Right lobe of liver (tissue), 6 donors: ENCODE results near the gene ITPK1. TPM values are rescaled to one million over a fixed set of nuclear protein-coding genes. Genes with fewer than 3 reads are reported as not detected.
"Not testable (repeated sequence)": the region's sequence is repeated elsewhere in the genome, so short reads cannot be mapped to it uniquely, and the experiment has no call there.

Source experiments
- ATAC-seq, 4 donors: fragments of 200-7000 bp; cut with Tn5 transposase; one replicate each; pipeline ENCODE4 v1.9.1; 2020; ENCODE audit warnings: mild to moderate bottlenecking in 4 of 4, moderate library complexity in 4 of 4
- DNase-seq, 3 donors: peaks; one replicate each; pipeline ENCODE4 v3.0.0-alpha.2; 2020
- H3K27ac ChIP-seq, 3 donors: fragments of 200-600 bp; one replicate each; pipeline ENCODE4 v1.8.0; 2022
- H3K27me3 ChIP-seq, 2 donors: fragments of 200-600 bp; one replicate each; pipeline ENCODE4 v1.8.0; 2022
- H3K36me3 ChIP-seq, 4 donors: fragments of 200-600 bp; sonication (generic) in 1 of 4; one replicate each; pipeline versions ENCODE4 v1.5.1 to v1.8.0; 2017 to 2022; ENCODE audit warnings: control low read depth in 1 of 4
- H3K4me1 ChIP-seq, 4 donors: fragments of 200-600 bp; sonication (generic) in 1 of 4; one replicate each; pipeline versions ENCODE4 v1.5.1 to v1.8.0; 2017 to 2022; ENCODE audit warnings: control low read depth in 1 of 4
- H3K4me3 ChIP-seq, 3 donors: fragments of 200-600 bp; one replicate each; pipeline ENCODE4 v1.8.0; 2022
- H3K9me3 ChIP-seq, 4 donors: fragments of 200-600 bp; sonication (generic) in 1 of 4; one replicate each; pipeline versions ENCODE4 v1.5.1 to v1.8.0; 2017 to 2022; ENCODE audit warnings: control low read depth in 1 of 4
- CTCF ChIP-seq, 4 donors: fragments of 200-600 bp in 3 of 4; fragments of 450-650 bp in 1 of 4; IDR thresholded peaks; one replicate each; pipeline versions ENCODE4 v1.5.1 to v1.8.0; 2016 to 2022; ENCODE audit warnings: antibody characterized with exemption in 4 of 4, mild to moderate bottlenecking in 2 of 4
- POLR2A ChIP-seq: fragments of 450-650 bp; IDR thresholded peaks from one replicate; pipeline ENCODE4 v1.6.1; 2017; ENCODE audit warnings: antibody characterized with exemption, mild to moderate bottlenecking
- WGBS: methylation state at CpG from one replicate; pipeline ENCODE4 v1.1.6; 2018; ENCODE audit warnings: low coverage, low lambda C conversion rate; ENCODE audit not compliant: insufficient coverage; ENCODE audit errors: missing lambda C conversion rate; 5-methylcytosine and 5-hydroxymethylcytosine counted together
- intact Hi-C, 2 donors: fragments of 100-400 bp; cut with DNase I; formaldehyde crosslinking; loops; one replicate each; pipeline versions ENCODE4 v1.11.2 to v1.14.1; 2022
- total RNA-seq, 6 experiments: library from RNA; depleted of rRNA in 2 of 6; stranded (reverse); fragments of >200 nt in 2 of 6; fragmentation: NEBNext Ultra II Directional in 3 of 6; extraction: Animal tissue kit (Norgen Biotek cat#: 25700) in 3 of 6; gene quantifications; one replicate each; pipeline versions ENCODE4 v1.1.0 to v1.2.4, GENCODE V29; 2016 to 2023
- donor health status: DM: no; HTN: yes; CAD: no.
- donor health status: DM: no; HTN: no; CAD: no.
- donor health status: DM: no; HTN: no; CAD: no.
- donor health status: DM: no; HTN: yes; CAD: no.
- donor health status: DM: no; HTN: yes; CAD: no.

ITPK1 gene
- total RNA-seq, 6 experiments from 2014 or later, result 28.4 to 61.0 (median 40.0) TPM

GRCh38 chr14:93065272-93065730, 50.4 kb downstream of the ITPK1 start:
- 92% methylated on average over 2 of the region's 2 CpGs for WGBS
- DNase-seq, result no peak
- intact Hi-C loops, result no loop called here
- no peaks in the 10 kb centered on the region for H3K27me3 ChIP-seq
- H3K27ac ChIP-seq, result no peak overlapping the region
- H3K4me1 ChIP-seq, result no peaks in the 10 kb centered on the region
- H3K9me3 ChIP-seq, result no peaks in the 10 kb centered on the region
- no peak overlapping the region for H3K4me3 ChIP-seq
- no peak for ATAC-seq
- no peak for TF ChIP-seq POLR2A
- TF ChIP-seq CTCF (IDR thresholded peaks at IDR 0.05), result no peak
- no peaks in the 10 kb centered on the region for H3K36me3 ChIP-seq

- no peak for ATAC-seq
- H3K9me3 ChIP-seq, result no peaks in the 10 kb centered on the region
- H3K4me1 ChIP-seq, result no peaks in the 10 kb centered on the region
- DNase-seq, result no peak
- no peak overlapping the region for H3K4me3 ChIP-seq
- 86% methylated on average over 4 of the region's 10 CpGs for WGBS
- intact Hi-C loops, result no loop called here
- TF ChIP-seq POLR2A (no peak), CTCF (IDR thresholded peaks at IDR 0.05) (no peak)
- H3K27ac ChIP-seq, result no peak overlapping the region
- no peaks in the 10 kb centered on the region for H3K27me3 ChIP-seq
- no peaks in the 10 kb centered on the region for H3K36me3 ChIP-seq
These were observed 51.1 kb downstream of the ITPK1 start for GRCh38 chr14:93064411-93065271.

- no peaks in the 10 kb centered on the region for H3K36me3 ChIP-seq
- no peak overlapping the region for H3K27ac ChIP-seq
- DNase-seq (no peak), ATAC-seq (no peak)
- no peaks in the 10 kb centered on the region for H3K27me3 ChIP-seq
- TF ChIP-seq CTCF (IDR thresholded peaks at IDR 0.05) (no peak), POLR2A (no peak)
- no peak overlapping the region for H3K4me3 ChIP-seq
- no peaks in the 10 kb centered on the region for H3K4me1 ChIP-seq
- H3K9me3 ChIP-seq, result no peaks in the 10 kb centered on the region
- WGBS, result 94% methylated on average over 3 of the region's 5 CpGs
- intact Hi-C loops, result no loop called here
These were observed 52.3 kb downstream of the ITPK1 start for GRCh38 chr14:93063393-93063792.

- intact Hi-C loops, result no loop called here
These were observed 52.8 kb downstream of the ITPK1 start for GRCh38 chr14:93062890-93063289.

GRCh38 chr14:93062013-93062412, 53.7 kb downstream of the ITPK1 start:
- H3K27ac ChIP-seq, H3K27me3 ChIP-seq, ATAC-seq, H3K36me3 ChIP-seq, DNase-seq, intact Hi-C loops, H3K4me3 ChIP-seq, H3K9me3 ChIP-seq, H3K4me1 ChIP-seq: not testable (repeated sequence)
- 66% methylated on average over 7 of the region's 12 CpGs for whole genome bisulfite sequencing

More at GRCh38 chr14:93062890-93063289, 52.8 kb downstream of the ITPK1 start:
- no peak for DNase-seq
- ATAC-seq, result no peak
- WGBS, result 93% methylated on average over 5 of the region's 10 CpGs
- Histone ChIP-seq H3K27ac (no peak overlapping the region), H3K9me3 (no peaks in the 10 kb centered on the region), H3K4me3 (no peak overlapping the region), H3K4me1 (no peaks in the 10 kb centered on the region), H3K27me3 (no peaks in the 10 kb centered on the region), H3K36me3 (no peaks in the 10 kb centered on the region)
- TF ChIP-seq POLR2A (no peak), CTCF (IDR thresholded peaks at IDR 0.05) (no peak)
